DND-41 (cell line): ENCODE measurements around the gene EPRS1.

Source experiments
- ATAC-seq: fragments of 200-7000 bp; cut with Tn5 transposase; 3 replicates; pipeline ENCODE4 v1.9.1; 2021; ENCODE audit warnings: low read depth; ENCODE audit not compliant: insufficient read depth
- DNase-seq: peaks from one replicate; pipeline ENCODE4 v3.0.0-alpha.2; 2020
- H2AFZ ChIP-seq: 2 replicates; pipeline ENCODE4 v1.6.0; 2012; ENCODE audit warnings: low read depth, low read length
- H3K27ac ChIP-seq: 2 replicates; pipeline ENCODE4 v1.5.1; 2012; ENCODE audit warnings: low read length, inconsistent platforms
- H3K27me3 ChIP-seq: fragments of 200-600 bp; sonication (generic); 2 replicates; pipeline ENCODE4 v1.6.0; 2012; ENCODE audit warnings: low read length, mild to moderate bottlenecking, inconsistent platforms; ENCODE audit not compliant: insufficient read depth, poor library complexity
- H3K36me3 ChIP-seq: 2 replicates; pipeline ENCODE4 v1.5.1; 2012; ENCODE audit warnings: low read length, inconsistent platforms; ENCODE audit not compliant: insufficient read depth
- H3K4me1 ChIP-seq: 2 replicates; pipeline ENCODE4 v1.5.1; 2012; ENCODE audit warnings: mild to moderate bottlenecking, low read length; ENCODE audit not compliant: insufficient read depth
- H3K4me2 ChIP-seq: 2 replicates; pipeline ENCODE4 v1.6.0; 2012; ENCODE audit warnings: mild to moderate bottlenecking, moderate library complexity, low read length, inconsistent platforms; ENCODE audit not compliant: insufficient read depth
- H3K4me3 ChIP-seq, 2 experiments: fragments of 200-600 bp in 1 of 2; shearing (Covaris generic) in 1 of 2; 2 replicates each; pipeline ENCODE4 v1.5.1; 2012 to 2016; ENCODE audit warnings: inconsistent platforms in 2 of 2, low read length in 2 of 2, mild to moderate bottlenecking in 2 of 2, low read depth in 1 of 2, moderate library complexity in 1 of 2
- H3K79me2 ChIP-seq: 2 replicates; pipeline ENCODE4 v1.6.0; 2012; ENCODE audit warnings: low read length, inconsistent platforms; ENCODE audit not compliant: insufficient read depth
- H3K9ac ChIP-seq: 2 replicates; pipeline ENCODE4 v1.6.0; 2012; ENCODE audit warnings: low read depth, mild to moderate bottlenecking, inconsistent platforms, low read length, moderate library complexity
- H3K9me3 ChIP-seq: 2 replicates; pipeline ENCODE4 v1.5.1; 2012; ENCODE audit warnings: low read length, moderate library complexity, mild to moderate bottlenecking, inconsistent platforms; ENCODE audit not compliant: insufficient read depth, severe bottlenecking
- H4K20me1 ChIP-seq: 2 replicates; pipeline ENCODE4 v1.6.0; 2012; ENCODE audit warnings: low read length; ENCODE audit not compliant: insufficient read depth
- EZH2 ChIP-seq: IDR thresholded peaks from 3 replicates; pipeline ENCODE4 v1.6.1; 2012; ENCODE audit warnings: borderline replicate concordance, low read depth, mild to moderate bottlenecking, moderate library complexity, low read length, inconsistent platforms; ENCODE audit not compliant: severe bottlenecking
- TF ChIP-seq, protein P1 (sequence below): IDR thresholded peaks from 2 replicates; pipeline ENCODE4 v1.5.1; 2012; ENCODE audit warnings: borderline replicate concordance, low read length, moderate library complexity, mild to moderate bottlenecking; ENCODE audit not compliant: poor library complexity, severe bottlenecking; ENCODE audit errors: extremely low read depth

EPRS1 gene

DNA sequence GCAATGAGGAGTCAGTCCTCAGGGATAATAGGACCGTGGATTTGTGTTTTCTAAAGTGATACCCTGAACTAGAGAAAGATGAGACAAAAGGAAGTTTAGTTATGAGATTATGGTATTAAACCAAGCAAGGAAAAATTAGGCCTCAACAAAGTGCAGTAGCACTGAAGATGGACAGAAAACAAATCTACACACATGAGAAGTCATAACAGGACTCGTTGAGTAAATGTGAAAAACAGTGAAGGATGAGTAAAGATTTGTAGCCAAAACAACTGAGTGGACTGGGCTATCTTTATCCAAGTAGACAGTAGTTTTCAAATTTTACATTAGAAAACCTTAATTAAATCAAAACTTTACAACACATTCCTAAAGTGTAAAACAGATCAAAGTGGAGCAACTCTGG, 15.0 kb downstream of the EPRS1 start:
- no peaks in the 10 kb centered on the region for H3K9me3 ChIP-seq
- no peak overlapping the region for H3K27ac ChIP-seq
- DNase-seq (no peak), ATAC-seq (no peak)
- peaks cover 3% of the 10 kb centered on the region; the same call in 1 of the 2 replicates for H4K20me1 ChIP-seq
- no peaks in the 10 kb centered on the region for H3K27me3 ChIP-seq
- H3K4me1 ChIP-seq: no peaks in the 10 kb centered on the region
- peaks cover 75% of the 10 kb centered on the region for H3K36me3 ChIP-seq
- no peak for TF ChIP-seq EZH2
- TF ChIP-seq, protein P1, sequence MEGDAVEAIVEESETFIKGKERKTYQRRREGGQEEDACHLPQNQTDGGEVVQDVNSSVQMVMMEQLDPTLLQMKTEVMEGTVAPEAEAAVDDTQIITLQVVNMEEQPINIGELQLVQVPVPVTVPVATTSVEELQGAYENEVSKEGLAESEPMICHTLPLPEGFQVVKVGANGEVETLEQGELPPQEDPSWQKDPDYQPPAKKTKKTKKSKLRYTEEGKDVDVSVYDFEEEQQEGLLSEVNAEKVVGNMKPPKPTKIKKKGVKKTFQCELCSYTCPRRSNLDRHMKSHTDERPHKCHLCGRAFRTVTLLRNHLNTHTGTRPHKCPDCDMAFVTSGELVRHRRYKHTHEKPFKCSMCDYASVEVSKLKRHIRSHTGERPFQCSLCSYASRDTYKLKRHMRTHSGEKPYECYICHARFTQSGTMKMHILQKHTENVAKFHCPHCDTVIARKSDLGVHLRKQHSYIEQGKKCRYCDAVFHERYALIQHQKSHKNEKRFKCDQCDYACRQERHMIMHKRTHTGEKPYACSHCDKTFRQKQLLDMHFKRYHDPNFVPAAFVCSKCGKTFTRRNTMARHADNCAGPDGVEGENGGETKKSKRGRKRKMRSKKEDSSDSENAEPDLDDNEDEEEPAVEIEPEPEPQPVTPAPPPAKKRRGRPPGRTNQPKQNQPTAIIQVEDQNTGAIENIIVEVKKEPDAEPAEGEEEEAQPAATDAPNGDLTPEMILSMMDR: no peak
- no peak overlapping the region for H3K9ac ChIP-seq
- H2AFZ ChIP-seq: no peak overlapping the region
- no peak overlapping the region for H3K4me3 ChIP-seq
- H3K4me2 ChIP-seq: no peak overlapping the region
- peaks cover 28% of the 10 kb centered on the region for H3K79me2 ChIP-seq

DNA sequence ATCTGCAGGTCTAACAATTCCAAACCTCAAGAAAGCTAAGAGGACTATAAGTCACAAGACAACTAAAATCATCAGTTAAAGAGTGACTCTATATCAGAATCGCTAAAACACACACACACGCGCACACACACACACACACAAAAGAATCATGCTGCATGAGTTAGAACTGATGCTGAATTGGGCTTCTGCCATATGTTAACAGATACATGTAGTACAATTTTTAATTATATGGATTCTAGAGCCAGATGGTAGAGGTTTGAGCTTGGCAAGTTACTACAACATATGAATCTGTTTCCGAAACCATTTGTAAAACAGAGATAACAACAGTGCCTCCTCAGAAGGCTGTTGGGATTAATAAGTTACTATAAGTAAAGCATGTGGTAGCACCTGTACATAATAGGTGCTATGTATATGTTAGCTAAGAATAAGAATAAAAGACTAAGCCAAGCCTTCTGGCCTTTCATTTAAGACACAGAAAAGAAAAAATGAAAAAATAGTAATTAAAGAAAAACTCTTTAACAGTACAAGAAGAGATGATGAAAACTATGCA, 17.9 kb downstream of the EPRS1 start:
- no peaks in the 10 kb centered on the region for H3K4me1 ChIP-seq
- H3K4me3 ChIP-seq: no peak overlapping the region
- no peak overlapping the region for H2AFZ ChIP-seq
- DNase-seq (no peak), ATAC-seq (no peak)
- no peak for TF ChIP-seq EZH2
- TF ChIP-seq, protein P1: no peak
- 0 out of 2 replicates have a peak, but pooled peaks cover 7% of the 10 kb centered on the region for H3K79me2 ChIP-seq
- peaks cover 73% of the 10 kb centered on the region; the same call in 1 of the 2 replicates for H3K36me3 ChIP-seq
- H3K27me3 ChIP-seq: no peaks in the 10 kb centered on the region
- no peak overlapping the region for H3K9ac ChIP-seq
- H3K27ac ChIP-seq: no peak overlapping the region
- H3K9me3 ChIP-seq: no peaks in the 10 kb centered on the region
- H4K20me1 ChIP-seq: no peaks in the 10 kb centered on the region
- H3K4me2 ChIP-seq: no peak overlapping the region

DNA sequence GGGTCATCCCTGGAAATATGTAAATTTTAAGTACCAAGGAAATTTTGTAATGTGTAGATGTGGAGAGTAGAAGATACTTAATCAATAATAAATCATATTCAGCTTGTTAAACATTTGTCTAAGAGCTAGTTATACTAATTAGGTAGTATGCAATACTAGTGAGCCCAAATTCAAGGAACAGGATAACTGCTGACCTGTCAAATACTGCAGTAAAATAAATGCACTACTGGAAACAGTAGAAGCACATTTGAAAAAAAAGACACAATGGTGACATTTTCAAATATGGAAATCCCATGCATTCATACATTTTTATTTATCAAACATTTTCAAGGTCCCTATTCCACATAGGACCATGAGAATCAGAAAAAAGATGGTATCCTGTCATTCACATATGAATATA, 27.2 kb downstream of the EPRS1 start:
- no peak overlapping the region for H2AFZ ChIP-seq
- no peak overlapping the region for H3K4me2 ChIP-seq
- H4K20me1 ChIP-seq: peaks cover 5% of the 10 kb centered on the region
- H3K27ac ChIP-seq: no peak overlapping the region
- no peaks in the 10 kb centered on the region for H3K9me3 ChIP-seq
- H3K36me3 ChIP-seq: peaks cover 89% of the 10 kb centered on the region
- no peak for TF ChIP-seq EZH2
- TF ChIP-seq, protein P1: no peak
- DNase-seq (no peak), ATAC-seq (no peak)
- no peak overlapping the region for H3K9ac ChIP-seq
- no peaks in the 10 kb centered on the region for H3K4me1 ChIP-seq
- no peaks in the 10 kb centered on the region for H3K79me2 ChIP-seq
- H3K27me3 ChIP-seq: no peaks in the 10 kb centered on the region
- H3K4me3 ChIP-seq: no peak overlapping the region

DNA sequence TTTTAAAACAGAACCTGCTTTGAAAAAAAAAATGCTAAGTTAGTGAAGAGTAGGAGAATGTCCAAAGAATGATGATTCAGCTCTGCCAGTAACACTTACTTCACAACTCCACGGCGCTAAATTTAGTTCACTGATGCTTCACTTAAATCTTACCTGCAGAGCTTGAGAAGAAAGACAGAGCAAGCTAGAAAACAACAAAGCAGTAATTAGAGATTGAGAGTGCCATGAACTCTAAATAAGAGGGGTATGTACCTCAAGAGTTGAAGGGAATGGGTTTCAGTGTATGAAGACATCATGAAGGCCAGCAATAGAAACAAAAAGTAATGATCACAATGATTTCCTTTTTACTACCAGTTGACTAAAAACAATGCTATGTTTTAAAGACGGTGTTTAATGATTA, 32.8 kb downstream of the EPRS1 start:
- no peak for TF ChIP-seq EZH2
- TF ChIP-seq, protein P1: no peak
- no peak for ATAC-seq
- no peak for DNase-seq
- H3K4me2 ChIP-seq: no peak overlapping the region
- no peaks in the 10 kb centered on the region for H3K27me3 ChIP-seq
- no peak overlapping the region for H3K9ac ChIP-seq
- H3K4me1 ChIP-seq: no peaks in the 10 kb centered on the region
- no peak overlapping the region for H3K27ac ChIP-seq
- H3K79me2 ChIP-seq: no peaks in the 10 kb centered on the region
- H3K4me3 ChIP-seq: no peak overlapping the region
- peaks cover 87% of the 10 kb centered on the region for H3K36me3 ChIP-seq
- H4K20me1 ChIP-seq: no peaks in the 10 kb centered on the region
- no peak overlapping the region for H2AFZ ChIP-seq
- H3K9me3 ChIP-seq: no peaks in the 10 kb centered on the region
